Osteoblast (primary cell): Measurements from ENCODE around the gene PARD6B. TPM values are rescaled to one million over a fixed set of nuclear protein-coding genes. Genes with fewer than 3 reads are reported as not detected.

Experiments
- DNase-seq: peaks from one replicate; pipeline ENCODE4 v3.0.0; 2011; ENCODE audit warnings: low spot score, mixed read lengths; ENCODE audit not compliant: insufficient read length; ENCODE audit errors: missing footprints
- H2AFZ ChIP-seq: 2 replicates; pipeline ENCODE4 v1.6.0; 2011; ENCODE audit warnings: mild to moderate bottlenecking, low read length
- H3K27ac ChIP-seq: 2 replicates; pipeline ENCODE4 v1.5.1; 2011; ENCODE audit warnings: mild to moderate bottlenecking, low read depth, low read length, moderate library complexity
- H3K27me3 ChIP-seq: 2 replicates; pipeline ENCODE4 v1.6.0; 2012; ENCODE audit warnings: mild to moderate bottlenecking, control low read depth, inconsistent platforms, low read length, moderate library complexity; ENCODE audit not compliant: insufficient read depth
- H3K36me3 ChIP-seq: 2 replicates; pipeline ENCODE4 v1.5.1; 2011; ENCODE audit warnings: mild to moderate bottlenecking, low read length, control low read depth, moderate library complexity; ENCODE audit not compliant: insufficient read depth
- H3K4me1 ChIP-seq: 2 replicates; pipeline ENCODE4 v1.5.1; 2011; ENCODE audit warnings: mild to moderate bottlenecking, low read length, control low read depth, moderate library complexity; ENCODE audit not compliant: insufficient read depth
- H3K4me2 ChIP-seq: 2 replicates; pipeline ENCODE4 v1.6.0; 2011; ENCODE audit warnings: mild to moderate bottlenecking, low read length; ENCODE audit not compliant: insufficient read depth
- H3K4me3 ChIP-seq: fragments of 200-600 bp; sonication (generic); 3 replicates; pipeline ENCODE4 v1.5.1; 2012; ENCODE audit warnings: mild to moderate bottlenecking, low read length, inconsistent platforms; ENCODE audit not compliant: insufficient read depth
- H3K79me2 ChIP-seq: 2 replicates; pipeline ENCODE4 v1.6.0; 2012; ENCODE audit warnings: mild to moderate bottlenecking, low read length, control low read depth, inconsistent platforms; ENCODE audit not compliant: insufficient read depth
- H3K9me3 ChIP-seq: 2 replicates; pipeline ENCODE4 v1.5.1; 2011; ENCODE audit warnings: low read depth, low read length, control low read depth
- H4K20me1 ChIP-seq: 2 replicates; pipeline ENCODE4 v1.6.0; 2012; ENCODE audit warnings: mild to moderate bottlenecking, low read length, control low read depth; ENCODE audit not compliant: insufficient read depth
- total RNA-seq: library from RNA; depleted of rRNA; stranded (reverse); fragments of >200 nt; gene quantifications from 2 replicates; pipeline ENCODE4 v1.2.3, GENCODE V29; 2012
- TF ChIP-seq, protein P1 (sequence below): IDR thresholded peaks from 2 replicates; pipeline ENCODE4 v1.5.1; 2011; ENCODE audit warnings: mild to moderate bottlenecking, low read depth, low read length, moderate library complexity; ENCODE audit errors: extremely low read depth

Gene PARD6B
- total RNA-seq, 1 donor, result 0.72 TPM

DNA sequence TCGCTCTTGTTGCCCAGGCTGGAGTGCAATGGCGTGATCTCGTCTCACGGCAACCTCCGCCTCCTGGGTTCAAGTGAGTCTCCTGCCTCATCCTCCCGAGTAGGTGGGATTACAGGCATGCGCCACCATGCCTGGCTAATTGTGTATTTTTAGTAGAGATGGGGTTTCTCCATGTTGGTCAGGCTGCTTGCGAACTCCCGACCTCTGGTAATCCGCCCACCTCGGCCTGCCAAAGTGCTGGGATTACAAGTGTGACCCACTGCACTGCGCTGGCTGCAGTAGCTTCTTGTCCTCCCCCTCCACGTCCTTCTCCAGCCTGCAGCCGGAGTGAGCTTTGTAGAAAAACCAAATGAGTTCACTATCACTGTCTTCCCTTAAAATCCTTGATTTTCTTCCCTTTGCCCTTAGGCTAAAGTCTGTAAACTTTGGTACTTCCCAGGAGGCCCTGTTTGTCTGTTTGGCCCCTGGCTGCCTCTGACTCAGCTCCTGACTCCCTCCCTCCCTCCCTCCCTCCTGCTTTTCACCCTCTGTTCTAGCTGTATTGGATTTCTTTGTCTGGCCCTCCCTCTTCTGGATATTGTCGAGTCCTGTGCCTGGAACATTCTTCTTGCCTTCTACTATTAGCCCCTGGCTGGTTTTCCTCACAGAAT lies 12.9 kb downstream of the PARD6B start:
- no peak overlapping the region for H3K4me3 ChIP-seq
- H3K27me3 ChIP-seq, result no peaks in the 10 kb centered on the region
- TF ChIP-seq, protein P1, sequence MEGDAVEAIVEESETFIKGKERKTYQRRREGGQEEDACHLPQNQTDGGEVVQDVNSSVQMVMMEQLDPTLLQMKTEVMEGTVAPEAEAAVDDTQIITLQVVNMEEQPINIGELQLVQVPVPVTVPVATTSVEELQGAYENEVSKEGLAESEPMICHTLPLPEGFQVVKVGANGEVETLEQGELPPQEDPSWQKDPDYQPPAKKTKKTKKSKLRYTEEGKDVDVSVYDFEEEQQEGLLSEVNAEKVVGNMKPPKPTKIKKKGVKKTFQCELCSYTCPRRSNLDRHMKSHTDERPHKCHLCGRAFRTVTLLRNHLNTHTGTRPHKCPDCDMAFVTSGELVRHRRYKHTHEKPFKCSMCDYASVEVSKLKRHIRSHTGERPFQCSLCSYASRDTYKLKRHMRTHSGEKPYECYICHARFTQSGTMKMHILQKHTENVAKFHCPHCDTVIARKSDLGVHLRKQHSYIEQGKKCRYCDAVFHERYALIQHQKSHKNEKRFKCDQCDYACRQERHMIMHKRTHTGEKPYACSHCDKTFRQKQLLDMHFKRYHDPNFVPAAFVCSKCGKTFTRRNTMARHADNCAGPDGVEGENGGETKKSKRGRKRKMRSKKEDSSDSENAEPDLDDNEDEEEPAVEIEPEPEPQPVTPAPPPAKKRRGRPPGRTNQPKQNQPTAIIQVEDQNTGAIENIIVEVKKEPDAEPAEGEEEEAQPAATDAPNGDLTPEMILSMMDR, result peak; percentile 55
- peak; percentile 93 for DNase-seq
- H4K20me1 ChIP-seq, result no peaks in the 10 kb centered on the region
- H3K4me2 ChIP-seq, result peak overlapping the region; percentile 68
- H2AFZ ChIP-seq, result peak overlapping the region; percentile 92
- H3K79me2 ChIP-seq, result no peaks in the 10 kb centered on the region
- no peaks in the 10 kb centered on the region for H3K9me3 ChIP-seq
- peaks cover 12% of the 10 kb centered on the region for H3K4me1 ChIP-seq
- H3K27ac ChIP-seq, result peak overlapping the region; percentile 60
- no peaks in the 10 kb centered on the region for H3K36me3 ChIP-seq

DNA sequence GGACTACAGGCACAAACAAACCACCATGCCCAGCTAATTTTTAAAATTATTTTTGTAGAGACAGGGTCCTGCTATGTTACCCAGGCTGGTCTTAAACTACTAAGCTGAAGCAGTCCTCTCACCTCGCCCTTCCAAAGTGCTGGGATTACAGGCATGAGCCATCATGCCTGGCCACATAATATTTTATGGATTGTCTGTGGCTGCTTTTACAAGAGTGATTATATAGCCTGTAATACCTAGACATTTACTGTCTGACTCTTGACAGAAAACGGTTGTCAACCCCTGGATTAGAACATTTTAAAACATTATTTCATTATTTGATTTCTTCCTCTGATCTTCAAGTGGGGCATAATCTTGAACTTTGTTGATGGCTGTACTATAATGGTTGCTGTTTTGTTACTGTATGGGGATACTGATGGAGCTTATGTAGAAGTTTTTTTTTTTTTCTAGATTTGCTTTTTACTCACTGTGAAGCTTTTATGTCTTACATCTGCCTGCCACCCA lies 14.3 kb downstream of the PARD6B start:
- H4K20me1 ChIP-seq, result no peaks in the 10 kb centered on the region
- TF ChIP-seq, protein P1, result no peak
- H3K79me2 ChIP-seq, result no peaks in the 10 kb centered on the region
- H3K4me2 ChIP-seq, result no peak overlapping the region
- DNase-seq, result no peak
- no peaks in the 10 kb centered on the region for H3K9me3 ChIP-seq
- H3K4me3 ChIP-seq, result no peak overlapping the region
- H2AFZ ChIP-seq, result no peak overlapping the region
- H3K27me3 ChIP-seq, result no peaks in the 10 kb centered on the region
- H3K4me1 ChIP-seq, result peaks cover 12% of the 10 kb centered on the region
- no peaks in the 10 kb centered on the region for H3K36me3 ChIP-seq
- no peak overlapping the region for H3K27ac ChIP-seq

- no peak for DNase-seq
- Histone ChIP-seq H4K20me1 (no peaks in the 10 kb centered on the region), H2AFZ (no peak overlapping the region), H3K4me1 (peaks cover 12% of the 10 kb centered on the region), H3K27ac (no peak overlapping the region), H3K27me3 (no peaks in the 10 kb centered on the region), H3K4me2 (no peak overlapping the region), H3K9me3 (no peaks in the 10 kb centered on the region), H3K36me3 (no peaks in the 10 kb centered on the region), H3K79me2 (no peaks in the 10 kb centered on the region), H3K4me3 (no peak overlapping the region)
- TF ChIP-seq, protein P1, result no peak
Observed at GRCh38 chr20:50746138-50746940, 15.0 kb downstream of the PARD6B start.

DNA sequence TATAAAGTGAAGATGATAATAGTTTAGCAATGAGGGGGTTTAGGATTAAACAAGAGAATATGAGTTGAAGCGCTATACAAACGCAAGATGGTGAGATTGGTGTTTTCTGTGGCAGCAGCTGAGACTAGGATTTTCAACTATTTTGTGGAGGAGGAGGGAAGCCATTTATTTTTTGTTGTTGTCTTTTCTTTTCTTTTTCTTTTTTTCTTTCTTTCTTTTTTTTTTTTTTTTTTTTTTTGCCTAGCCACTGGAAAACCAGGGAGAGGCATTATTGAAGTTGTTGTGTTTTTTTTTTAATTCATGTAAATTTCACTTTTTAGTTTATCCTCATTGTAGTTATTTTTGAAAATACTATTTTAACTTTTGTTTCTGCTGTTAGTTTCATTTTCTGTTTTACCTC lies 15.9 kb downstream of the PARD6B start:
- H3K27me3 ChIP-seq, result no peaks in the 10 kb centered on the region
- H3K9me3 ChIP-seq, result no peaks in the 10 kb centered on the region
- H3K36me3 ChIP-seq, result no peaks in the 10 kb centered on the region
- H3K4me2 ChIP-seq, result peak overlapping the region; percentile 68
- no peaks in the 10 kb centered on the region for H3K79me2 ChIP-seq
- H3K4me1 ChIP-seq, result peaks cover 12% of the 10 kb centered on the region
- H3K27ac ChIP-seq, result no peak overlapping the region
- H3K4me3 ChIP-seq, result peak overlapping the region; percentile 48
- TF ChIP-seq, protein P1, result no peak
- H4K20me1 ChIP-seq, result no peaks in the 10 kb centered on the region
- H2AFZ ChIP-seq, result peak overlapping the region; percentile 67
- DNase-seq, result no peak
